Germinal center (tissue), 1 donor: ENCODE measurements around the gene MANSC4.

Experiments
- DNase-seq: peaks from one replicate; pipeline ENCODE4 v3.0.0; 2012; ENCODE audit warnings: mixed read lengths, low spot score

MANSC4 gene

DNA sequence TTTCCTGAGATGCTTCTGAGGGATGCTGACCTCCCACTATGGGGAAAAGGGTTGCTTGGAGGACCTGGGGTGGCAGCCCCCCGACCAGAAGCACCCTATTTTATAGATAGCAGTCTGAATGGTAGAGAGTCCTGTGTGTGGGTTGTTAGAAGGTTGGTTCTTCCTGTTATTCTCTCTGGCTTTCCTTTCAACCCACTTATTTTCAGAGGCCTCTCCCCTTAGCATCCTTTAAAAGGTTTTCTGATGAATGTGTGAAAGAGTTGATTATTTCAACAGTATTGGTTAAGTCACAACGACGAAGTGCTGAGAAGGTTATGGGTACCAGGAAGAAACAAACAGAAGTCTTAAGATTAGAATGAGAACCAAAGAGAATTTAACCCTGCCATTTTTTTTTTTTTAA, 20.8 kb upstream of the MANSC4 start:
- DNase-seq, result no peak

DNA sequence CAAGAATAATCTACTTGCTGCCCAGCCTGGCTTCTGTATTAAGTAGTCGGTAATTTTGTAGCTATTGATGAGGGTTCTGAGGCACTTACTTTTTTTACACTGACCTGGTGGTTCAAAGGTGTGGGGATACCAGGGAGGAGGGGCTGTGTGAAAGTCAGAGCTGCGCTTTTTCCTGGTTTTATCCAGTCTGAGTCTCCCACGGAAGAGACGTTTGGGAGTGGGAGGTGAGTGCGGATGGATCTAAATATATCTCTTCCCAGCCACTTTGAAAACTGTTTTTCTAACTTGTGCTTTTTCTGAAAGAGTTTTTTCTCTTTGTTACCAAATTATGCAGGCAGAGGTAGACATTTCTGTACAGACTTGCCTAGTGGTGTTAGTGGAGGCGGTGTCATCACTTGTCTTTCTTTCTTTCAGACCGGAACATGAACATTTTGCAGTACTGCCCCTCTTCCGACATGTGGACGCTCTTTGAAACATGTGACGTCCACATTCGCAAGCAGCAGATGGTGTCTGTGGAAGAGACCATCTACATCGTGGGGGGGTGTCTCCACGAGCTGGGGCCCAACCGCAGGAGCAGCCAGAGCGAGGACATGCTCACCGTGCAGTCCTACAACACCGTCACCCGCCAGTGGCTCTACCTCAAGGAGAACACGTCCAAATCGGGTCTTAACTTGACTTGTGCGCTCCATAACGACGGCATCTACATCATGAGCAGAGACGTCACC, 17.4 kb upstream of the MANSC4 start:
- no peak for DNase-seq

DNA sequence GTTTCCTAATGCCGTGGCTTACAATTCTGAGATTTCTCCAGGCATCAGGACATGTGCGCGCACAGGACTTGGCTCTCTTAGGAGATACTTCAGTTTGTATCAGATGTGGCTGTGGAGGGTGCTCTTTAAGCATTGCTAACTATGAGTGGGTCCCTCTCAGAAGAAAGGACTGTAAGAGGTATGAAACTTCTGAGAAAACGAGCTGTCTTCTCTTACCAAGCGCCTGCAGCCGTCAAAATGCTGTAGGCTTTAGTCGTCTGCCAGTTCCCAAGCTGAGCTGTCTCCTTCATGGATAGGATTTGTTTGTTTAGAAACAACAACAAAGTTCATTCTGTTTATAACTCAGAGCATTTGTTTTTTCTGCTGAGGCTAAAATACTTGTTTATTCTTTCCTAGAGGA, 16.1 kb upstream of the MANSC4 start:
- no peak for DNase-seq

DNA sequence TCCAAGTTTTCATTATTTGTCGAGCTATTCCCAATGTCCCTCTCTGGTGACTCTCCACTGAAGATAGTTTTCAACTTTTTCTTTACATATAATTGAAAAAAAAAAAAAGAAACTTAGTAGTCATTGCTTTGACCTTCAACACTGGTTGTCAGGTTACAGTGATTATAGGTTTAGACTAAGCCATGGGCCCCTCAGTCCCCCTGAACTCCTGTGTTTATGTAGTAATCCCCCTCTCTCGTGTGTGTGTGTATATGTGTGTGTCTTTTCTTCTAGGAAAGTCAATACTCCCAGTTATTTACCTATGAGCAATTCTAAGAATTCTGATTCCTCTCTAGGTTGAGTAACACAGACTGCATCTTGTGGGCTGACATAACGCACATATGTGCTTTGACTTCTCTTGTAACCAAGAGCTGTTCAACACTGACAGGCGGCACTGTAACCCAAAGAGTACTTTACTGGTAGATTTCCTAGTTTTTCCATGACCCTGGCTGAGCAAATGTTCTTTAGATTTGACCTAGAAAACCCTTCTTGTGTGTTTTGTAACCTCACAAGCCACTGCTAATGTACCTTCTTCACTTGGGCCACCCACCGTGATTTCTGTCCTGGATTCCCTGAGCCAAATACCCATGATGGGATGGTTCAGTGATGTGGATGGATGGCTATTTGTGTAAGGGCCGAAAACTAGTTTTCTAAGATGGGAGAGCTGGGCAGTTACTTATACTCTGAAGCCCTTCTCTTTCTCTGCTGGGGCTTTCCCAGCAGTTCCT, 15.0 kb upstream of the MANSC4 start:
- DNase-seq, result no peak

DNA sequence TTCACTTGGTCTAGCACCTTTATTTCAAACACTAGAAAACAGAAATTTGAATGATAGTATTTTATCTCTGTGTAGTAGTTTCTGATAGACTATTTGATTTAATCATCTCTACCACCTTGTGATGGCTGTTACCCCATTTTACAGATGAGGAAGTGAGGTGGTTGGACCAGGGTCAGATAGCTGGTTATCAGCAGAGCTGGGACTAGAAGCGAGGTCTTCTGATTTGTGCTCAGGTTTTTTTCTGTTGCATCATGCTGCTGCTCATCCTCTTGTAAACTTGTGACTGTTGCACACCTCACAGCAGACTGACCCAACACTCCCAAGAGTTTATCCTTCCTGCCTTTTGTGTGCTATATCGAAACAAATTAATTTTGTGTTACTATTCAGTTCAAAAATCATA, 10.1 kb upstream of the MANSC4 start:
- no peak for DNase-seq

DNA sequence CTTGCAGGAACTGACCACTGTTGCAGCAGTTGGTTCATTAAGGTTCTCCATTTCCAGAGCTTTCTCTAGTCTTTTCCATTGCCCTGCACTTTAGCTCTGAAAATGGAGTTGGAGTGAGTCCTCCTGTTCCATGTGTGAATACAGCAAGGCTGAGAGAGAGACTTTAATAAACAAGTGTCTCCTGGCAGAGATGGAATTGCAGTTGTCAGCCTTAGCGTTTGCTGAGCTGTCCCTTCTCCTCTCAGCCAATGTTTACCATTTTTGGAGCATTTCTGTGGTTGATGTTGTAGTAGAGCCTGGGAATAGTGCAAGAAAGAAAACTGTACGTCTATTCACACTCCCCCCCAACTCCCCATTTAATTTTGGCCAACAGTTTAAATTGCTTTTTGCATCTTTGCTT, 7.5 kb upstream of the MANSC4 start:
- DNase-seq, result no peak

DNA sequence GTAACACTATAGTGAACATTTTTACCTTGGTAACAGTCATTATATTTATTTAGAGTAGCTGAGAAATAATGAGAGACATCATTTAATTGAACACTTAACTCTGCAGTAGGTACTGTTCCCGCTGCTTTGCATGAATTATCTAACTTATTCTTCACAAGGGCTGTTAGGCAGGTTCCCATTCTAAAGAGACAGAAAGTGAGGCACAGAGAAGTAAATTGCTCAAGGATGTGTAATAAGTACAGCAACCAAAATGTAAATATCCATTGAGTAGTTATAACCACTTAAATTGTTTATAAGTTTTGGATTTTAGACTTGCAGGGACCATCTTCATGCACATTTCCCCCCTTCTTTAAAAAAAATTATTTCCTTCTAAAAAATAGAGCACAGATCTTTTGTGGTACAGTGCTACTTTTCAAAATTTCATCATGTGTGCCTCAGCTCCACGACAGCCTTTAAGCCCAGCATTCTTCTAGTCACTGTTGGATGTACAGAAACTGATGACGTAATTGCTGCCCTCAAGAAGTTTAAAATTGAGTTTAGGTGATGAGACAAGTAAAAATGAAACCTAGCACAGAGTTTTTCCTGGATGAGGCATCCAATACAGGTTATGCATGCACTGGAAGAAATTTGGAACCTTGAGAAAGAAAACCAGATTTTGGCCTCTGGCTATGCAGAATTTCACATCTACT, 6.0 kb upstream of the MANSC4 start:
- DNase-seq, result no peak

DNA sequence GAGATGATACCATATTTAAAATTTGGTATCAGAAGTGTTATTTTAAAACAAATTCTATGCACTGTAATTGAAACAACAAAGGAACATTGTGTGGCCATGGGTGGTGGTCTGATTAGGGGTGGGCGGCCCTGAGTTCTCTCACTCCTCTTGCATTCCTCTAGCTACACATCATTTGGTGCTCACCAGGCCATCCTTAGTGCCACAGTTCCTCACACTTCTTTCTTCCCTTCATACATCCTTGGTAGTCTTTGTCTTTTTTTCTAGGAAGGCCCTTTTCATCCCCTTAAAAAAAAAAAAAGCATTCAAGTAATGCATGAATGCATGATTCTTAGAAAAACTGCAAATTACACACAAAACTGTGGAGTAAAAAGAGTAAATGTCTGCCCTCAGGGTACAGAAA, 2.4 kb upstream of the MANSC4 start:
- no peak for DNase-seq

DNA sequence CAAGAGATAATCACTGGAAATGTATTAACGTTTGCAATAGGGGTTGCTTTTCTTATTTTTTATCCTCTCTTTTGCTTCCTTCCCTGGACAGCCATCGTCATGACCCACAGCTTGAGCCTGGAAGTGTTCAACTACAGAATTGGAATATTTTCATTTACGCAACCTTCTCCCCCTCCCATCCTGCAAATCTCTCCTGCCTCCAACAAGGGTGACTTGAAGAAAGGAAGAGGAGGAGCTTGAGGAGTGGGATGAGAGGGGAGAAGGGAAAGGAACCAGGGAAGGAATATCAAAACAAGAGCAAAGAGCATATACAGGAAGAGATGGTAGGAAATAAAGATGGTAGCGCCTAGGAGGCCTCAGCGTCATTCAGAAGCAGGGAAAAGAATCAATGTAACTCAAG, 1.6 kb upstream of the MANSC4 start:
- DNase-seq, result no peak

DNA sequence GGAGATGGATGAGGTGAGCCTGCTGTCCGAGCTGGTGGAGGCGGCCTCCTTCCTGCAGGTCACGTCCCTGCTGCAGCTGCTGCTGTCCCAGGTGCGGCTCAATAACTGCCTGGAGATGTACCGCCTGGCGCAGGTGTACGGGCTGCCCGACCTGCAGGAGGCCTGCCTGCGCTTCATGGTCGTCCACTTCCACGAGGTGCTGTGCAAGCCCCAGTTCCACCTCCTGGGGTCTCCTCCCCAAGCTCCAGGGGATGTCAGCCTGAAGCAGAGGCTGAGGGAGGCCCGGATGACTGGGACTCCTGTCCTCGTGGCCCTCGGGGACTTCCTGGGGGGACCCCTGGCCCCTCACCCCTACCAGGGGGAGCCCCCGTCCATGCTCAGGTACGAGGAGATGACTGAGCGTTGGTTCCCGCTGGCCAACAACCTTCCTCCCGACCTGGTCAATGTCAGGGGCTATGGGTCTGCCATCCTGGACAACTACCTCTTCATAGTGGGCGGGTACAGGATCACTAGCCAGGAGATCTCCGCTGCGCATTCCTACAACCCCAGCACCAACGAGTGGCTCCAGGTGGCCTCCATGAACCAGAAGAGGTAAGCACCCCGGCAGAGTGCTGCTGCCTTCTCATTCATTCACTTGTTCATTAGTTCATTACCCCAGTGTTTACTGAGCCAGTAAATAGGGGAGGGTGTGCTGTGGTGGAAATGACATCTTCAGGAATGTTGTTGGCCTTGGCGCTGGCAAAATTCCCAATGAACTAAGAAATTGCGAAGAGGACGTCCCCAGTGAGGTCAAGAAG, 774 bp upstream of the MANSC4 start:
- peak; percentile 35 for DNase-seq

DNA sequence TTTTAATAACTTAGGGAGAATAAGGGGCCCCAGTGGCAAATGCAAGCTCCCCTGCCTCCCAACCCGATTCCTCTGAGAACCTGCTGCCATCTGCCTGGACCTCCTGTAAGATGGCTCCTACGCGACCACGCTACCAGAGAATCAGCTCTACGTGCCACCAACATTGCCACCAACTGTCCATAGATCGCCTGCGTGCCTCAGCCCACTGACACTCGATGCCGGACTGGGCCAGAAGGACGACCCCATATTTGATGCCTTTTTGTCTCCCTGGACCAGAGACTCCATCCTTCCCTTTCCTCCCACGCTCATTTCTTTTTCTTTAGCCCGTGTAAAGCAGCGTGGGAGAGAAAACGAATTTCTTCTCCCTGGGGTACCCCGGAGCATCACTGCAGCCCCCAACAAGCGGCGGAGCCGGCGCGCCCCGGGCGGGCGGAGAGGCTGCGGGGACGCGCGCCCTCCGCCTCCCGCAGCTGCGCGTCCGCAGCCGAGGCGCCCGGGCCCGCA, 568 bp downstream of the MANSC4 start:
- DNase-seq, result peak; percentile 22

DNA sequence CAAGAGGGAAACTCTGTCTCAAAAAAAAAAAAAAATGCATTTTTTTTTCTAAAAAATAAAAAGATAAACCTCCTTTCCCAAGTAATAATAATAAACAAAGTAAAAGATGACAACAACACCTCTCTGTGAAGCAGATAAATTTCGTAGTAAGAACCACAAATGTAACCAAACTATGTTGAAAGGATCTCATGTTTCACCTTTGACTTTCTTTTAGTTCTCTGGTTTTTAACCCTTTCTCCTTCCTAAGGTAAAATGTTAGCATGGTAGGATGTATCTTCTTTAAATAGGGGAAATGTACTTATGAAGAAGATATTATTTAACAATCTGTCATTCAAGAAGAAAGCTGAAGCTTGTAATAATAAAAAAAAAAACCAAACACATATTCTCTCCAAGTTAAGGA, 1.8 kb downstream of the MANSC4 start:
- no peak for DNase-seq

DNA sequence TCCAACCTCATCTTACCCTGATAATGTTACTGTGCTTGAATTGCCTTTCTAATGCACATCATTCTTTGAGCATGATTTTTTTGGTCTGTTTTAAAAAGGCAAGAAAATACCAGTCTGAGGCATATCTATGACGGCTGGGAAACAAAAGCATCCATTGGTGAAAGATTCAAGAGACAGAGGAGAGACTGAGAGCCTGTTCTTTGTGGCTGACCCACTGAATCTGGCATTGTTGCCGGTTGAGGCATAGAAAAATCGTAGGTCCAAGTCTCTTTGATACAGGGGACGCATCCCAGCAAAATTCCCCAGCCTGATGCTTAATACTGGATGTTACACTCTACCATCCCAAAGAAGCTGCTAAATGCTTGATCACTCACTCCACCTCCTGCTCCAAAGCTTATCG, 2.9 kb downstream of the MANSC4 start:
- DNase-seq, result no peak

DNA sequence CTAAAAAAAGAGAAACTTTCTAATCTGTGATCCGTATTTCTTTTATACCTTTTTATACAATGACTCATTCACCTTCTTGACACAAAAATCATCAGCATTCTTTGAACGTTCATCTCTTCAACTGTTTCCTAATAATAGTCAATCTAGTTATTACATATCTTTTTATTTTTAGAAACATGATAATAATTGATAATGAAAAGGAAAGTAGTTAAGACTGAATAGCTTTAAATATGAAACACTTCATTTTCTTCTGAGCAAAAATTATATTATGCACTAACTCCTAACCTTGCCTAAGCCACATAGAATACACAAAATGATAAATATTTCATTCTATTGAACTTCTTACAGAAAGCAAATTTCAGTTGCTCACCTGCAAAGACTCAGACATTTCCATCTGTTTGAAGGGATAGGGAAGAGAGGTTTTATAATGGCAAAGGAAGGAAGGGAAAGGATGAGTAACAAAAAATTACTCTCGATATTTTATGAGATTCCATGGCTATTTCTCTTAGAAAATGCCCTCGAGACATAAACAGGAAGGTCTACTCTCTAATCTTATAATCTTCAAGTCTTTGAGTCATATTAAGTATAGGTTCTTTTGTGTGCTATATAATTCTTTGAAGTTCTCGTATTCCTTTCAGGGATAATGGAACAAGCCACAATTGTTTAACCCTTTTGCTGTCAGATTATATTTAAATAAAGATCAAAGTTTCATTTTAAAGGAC, 7.5 kb downstream of the MANSC4 start:
- DNase-seq, result no peak

DNA sequence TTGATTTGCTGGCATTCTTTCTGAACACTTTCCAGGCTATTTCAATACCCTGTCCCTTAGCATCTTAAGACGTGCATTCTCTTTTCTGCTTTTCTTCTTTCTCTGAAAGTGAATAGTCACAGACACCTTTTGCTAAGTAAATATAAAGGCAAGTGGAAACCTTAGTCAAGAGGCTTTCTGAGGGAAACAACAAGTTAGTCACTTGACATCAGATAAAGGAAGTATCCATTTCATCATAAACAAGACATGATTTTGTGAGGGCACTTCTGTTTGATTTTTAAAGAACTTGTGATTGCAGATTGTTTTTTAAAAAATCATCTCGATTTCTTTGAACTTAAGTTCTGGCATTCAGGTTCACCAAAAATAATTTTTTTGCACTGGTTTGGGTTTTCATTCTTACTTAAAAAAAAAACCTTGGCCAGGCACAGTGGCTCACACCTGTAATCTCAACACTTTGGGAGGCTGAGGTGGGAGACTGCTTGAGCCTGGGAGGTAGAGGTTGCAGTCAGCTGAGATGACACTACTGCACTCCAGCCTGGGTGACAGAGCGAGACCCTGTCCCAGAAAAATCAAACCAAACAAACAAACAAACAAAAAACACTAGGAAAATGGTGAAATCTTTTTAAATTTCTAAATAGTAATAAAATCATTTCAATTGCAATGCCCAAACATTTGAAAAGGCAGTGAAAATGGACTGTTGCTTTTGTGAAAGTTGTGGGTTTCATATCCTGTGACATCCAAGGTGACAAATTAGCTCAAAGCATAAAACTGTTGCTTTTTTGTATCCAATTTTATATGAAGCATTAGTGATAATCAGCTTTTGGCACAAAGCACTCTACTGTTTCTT, 8.3 kb downstream of the MANSC4 start:
- no peak for DNase-seq

DNA sequence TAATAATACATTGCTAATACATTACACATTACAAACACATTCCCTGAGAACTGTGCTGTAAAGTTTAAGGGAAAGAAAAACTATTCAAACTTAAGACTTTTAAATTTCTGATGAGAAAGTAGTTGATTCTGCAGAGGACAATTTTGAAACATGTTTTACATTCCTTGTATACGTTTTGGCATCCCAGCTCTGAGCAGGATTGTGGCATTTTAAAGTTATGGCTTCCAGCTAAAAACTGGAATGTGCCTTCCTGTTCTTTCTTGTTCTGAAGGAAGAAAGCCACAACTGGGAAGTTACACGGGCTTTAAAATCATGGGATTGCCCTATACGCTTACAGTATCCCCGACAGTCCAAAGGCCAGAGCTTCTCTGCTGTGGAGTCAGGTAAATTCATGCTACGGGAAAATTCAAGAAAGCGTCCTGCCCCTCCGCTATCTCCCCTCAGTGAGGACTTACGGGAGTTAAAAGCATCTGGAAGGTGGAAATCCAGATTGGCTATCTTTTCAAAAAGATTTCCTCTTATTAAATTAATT, 10.8 kb downstream of the MANSC4 start:
- no peak for DNase-seq

DNA sequence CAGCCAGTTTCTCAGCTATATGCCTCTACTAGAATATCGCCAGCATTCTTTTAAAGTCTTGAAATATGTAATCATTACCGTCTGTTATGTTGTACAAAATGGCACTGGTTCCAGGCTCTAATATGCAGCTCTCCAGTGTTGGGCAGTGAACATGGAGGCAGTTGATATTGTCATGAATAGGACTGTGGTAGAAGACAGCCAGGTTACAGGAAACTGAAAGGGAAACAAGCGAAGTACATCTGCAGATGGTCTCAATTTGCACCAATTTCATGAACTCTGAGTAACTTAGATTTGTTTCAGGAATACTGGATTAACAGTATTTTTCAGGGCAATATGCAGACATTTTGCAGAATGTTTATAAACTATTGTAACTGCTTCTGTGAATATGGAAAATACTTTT, 13.4 kb downstream of the MANSC4 start:
- no peak for DNase-seq

DNA sequence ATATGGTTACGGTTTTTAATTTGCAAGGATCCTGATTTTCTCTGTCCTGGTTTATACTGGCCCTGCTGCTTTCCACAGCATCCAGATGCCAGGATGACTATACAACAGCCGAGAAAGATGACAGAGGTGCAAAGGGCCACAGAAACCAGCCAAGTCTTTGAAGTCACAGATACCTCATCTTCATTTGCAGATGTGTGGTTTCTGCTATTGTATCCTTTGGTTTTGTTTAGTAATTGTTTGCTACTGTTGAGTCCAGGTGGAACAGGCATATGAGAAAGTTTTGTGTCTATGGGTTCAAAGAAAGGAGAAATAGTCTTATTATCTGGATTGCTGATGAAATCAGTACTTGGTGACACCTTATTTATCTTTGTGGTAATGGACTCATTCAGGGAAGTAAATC, 17.3 kb downstream of the MANSC4 start:
- no peak for DNase-seq

DNA sequence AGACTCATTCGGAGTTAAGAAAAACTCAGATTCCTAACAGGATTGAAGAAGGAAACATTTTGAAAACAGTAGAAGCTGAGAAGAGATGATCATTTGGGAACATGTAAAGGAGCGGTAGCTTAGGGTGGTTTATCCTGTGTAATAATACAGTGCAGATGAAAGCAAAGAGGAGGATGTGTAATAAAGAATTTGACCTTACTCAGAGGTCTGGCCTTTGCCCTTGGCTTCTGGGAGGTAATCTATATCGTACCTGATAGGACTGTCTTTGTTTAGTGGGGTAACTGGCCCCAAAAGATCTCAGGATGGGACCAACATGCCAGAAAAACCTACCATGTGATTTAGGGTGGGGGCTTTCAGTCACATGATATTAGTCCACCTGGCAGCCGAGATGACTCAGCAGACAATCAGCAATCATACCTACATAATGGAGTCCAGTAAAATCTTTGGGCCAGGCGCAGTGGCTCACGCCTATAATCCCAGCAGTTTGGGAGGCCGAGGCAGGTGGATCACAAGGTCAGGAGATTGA, 23.3 kb downstream of the MANSC4 start:
- no peak for DNase-seq

DNA sequence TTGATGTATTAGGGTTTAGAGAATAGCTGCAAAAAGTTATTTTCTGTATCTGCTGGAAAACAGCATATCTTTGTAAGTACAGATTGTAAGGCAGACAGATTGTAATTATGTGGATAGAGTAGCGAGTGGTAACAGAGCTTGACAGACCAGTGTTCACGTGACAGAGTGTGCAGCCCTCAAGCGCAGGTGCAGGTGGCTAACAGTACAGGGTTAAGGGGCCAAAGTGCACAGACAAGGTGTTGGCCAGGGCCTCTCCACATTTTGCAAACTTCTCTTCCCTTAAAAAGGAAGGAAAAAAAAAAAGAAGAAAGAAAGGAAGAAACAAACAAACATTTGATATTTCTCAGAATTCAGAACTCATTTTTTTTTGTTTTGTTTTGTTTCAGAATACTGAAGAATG, 25.2 kb downstream of the MANSC4 start:
- DNase-seq, result no peak
